Smooth muscle cell (in vitro differentiated cells): ENCODE data around the gene ME3. TPM values are rescaled to one million over a fixed set of nuclear protein-coding genes. Genes with fewer than 3 reads are reported as not detected.

ENCODE experiments used
- DNase-seq: peaks from one replicate; lab custom pipeline; 2025; ENCODE audit not compliant: unreplicated experiment; lab: John Stamatoyannopoulos, UW
- H2AFZ ChIP-seq: fragments of 200-600 bp; sonication (generic); 2 replicates; pipeline ENCODE4 v1.6.0; 2016; ENCODE audit warnings: antibody characterized with exemption, low read depth, mild to moderate bottlenecking
- H3F3A ChIP-seq: fragments of 200-600 bp; sonication (generic); 2 replicates; pipeline ENCODE4 v1.6.0; 2017; ENCODE audit warnings: antibody characterized with exemption, low read depth
- H3K27ac ChIP-seq: fragments of 200-600 bp; sonication (generic); 2 replicates; pipeline ENCODE4 v1.5.1; 2016; ENCODE audit warnings: low read depth, mild to moderate bottlenecking
- H3K27me3 ChIP-seq: fragments of 200-600 bp; sonication (generic); 2 replicates; pipeline ENCODE4 v1.6.1; 2016; ENCODE audit warnings: low read depth, mild to moderate bottlenecking
- H3K36me3 ChIP-seq: fragments of 200-600 bp; sonication (generic); 2 replicates; pipeline ENCODE4 v1.5.1; 2016; ENCODE audit warnings: low read depth
- H3K4me1 ChIP-seq: fragments of 200-600 bp; sonication (generic); 2 replicates; pipeline ENCODE4 v1.5.1; 2016; ENCODE audit warnings: low read depth
- H3K4me2 ChIP-seq: fragments of 200-600 bp; sonication (generic); 2 replicates; pipeline ENCODE4 v1.6.0; 2016; ENCODE audit warnings: mild to moderate bottlenecking
- H3K4me3 ChIP-seq: fragments of 200-600 bp; sonication (generic); 2 replicates; pipeline ENCODE4 v1.5.1; 2016; ENCODE audit warnings: mild to moderate bottlenecking
- H3K79me2 ChIP-seq: fragments of 200-600 bp; sonication (generic); 2 replicates; pipeline ENCODE4 v1.6.0; 2016; ENCODE audit warnings: low read depth, mild to moderate bottlenecking
- H3K9ac ChIP-seq: fragments of 200-600 bp; sonication (generic); 2 replicates; pipeline ENCODE4 v1.6.0; 2016; ENCODE audit warnings: low read depth
- H3K9me3 ChIP-seq: fragments of 200-600 bp; sonication (generic); replicated peaks from 2 replicates; pipeline ENCODE4 v1.5.1; 2016; ENCODE audit warnings: low read depth
- H4K20me1 ChIP-seq: fragments of 200-600 bp; sonication (generic); 2 replicates; pipeline ENCODE4 v1.6.0; 2016; ENCODE audit warnings: low read depth
- CTCF ChIP-seq: fragments of 200-600 bp; sonication (generic); IDR thresholded peaks from 2 replicates; pipeline ENCODE4 v1.5.1; 2017; ENCODE audit warnings: borderline replicate concordance, mild to moderate bottlenecking, antibody characterized with exemption; ENCODE audit not compliant: insufficient read depth, poor library complexity, severe bottlenecking
- WGBS: methylation state at CpG from one replicate; pipeline ENCODE4 v1.1.7; 2016; ENCODE audit warnings: low lambda C conversion rate; 5-methylcytosine and 5-hydroxymethylcytosine counted together
- polyA plus RNA-seq: library from polyadenylated mRNA; unstranded; fragments of >200 nt; fragmentation: Nextera tagmentation; extraction: Ambion mirVana; gene quantifications from 2 replicates; pipeline ENCODE4 v1.2.1, GENCODE V29; 2016
- total RNA-seq: library from RNA; depleted of rRNA; stranded (reverse); fragments of >200 nt; gene quantifications from 2 replicates; pipeline ENCODE4 v1.2.3, GENCODE V29; 2014

Gene ME3
- total and polyA plus RNA-seq, 2 experiments from 2014 or later: 4.2 to 8.4 TPM

DNA sequence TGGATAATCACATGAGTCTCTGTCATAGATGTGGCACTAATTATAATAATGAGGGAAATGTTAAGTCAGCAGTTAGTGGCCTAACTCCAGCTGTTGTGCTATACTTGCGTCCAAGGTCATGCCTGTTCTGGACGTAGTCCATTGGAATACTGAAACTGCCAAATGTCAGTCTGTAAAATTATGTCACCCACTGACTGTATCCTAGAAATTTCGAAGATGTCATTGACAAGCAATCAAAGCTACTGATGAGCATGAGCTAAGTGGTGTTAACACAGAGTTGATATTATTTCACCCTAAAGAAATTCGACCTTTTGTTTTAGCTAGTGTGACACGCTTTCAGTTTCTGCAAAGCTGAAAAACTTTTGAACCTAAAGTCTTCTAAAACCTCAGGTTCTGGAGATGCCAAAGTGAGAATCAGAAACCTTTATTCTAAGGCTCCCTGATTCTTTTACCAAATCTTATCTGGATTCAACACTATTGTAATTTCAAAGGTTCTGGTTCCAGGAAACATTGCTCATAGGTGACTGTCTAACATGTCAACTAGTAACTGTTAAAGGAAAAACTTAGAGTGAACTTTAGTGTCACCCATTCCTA, 14.9 kb upstream of the ME3 start:
- 89% methylated on average over 5 of the region's 5 CpGs for WGBS
- Histone ChIP-seq H3K27me3 (no peaks in the 10 kb centered on the region), H3K4me3 (no peak overlapping the region), H2AFZ (no peak overlapping the region), H3K9me3 (no peaks in the 10 kb centered on the region), H4K20me1 (no peaks in the 10 kb centered on the region), H3K79me2 (no peaks in the 10 kb centered on the region), H3K27ac (peak overlapping the region; percentile 74), H3K36me3 (no peaks in the 10 kb centered on the region), H3K4me2 (peak overlapping the region; percentile 52), H3K9ac (no peak overlapping the region), H3F3A (peaks cover 11% of the 10 kb centered on the region), H3K4me1 (peaks cover 23% of the 10 kb centered on the region)
- DNase-seq: no peak
- TF ChIP-seq CTCF: no peak

GRCh38 chr11:86686531-86686930, 14.1 kb upstream of the ME3 start:
- no peak overlapping the region for H2AFZ ChIP-seq
- TF ChIP-seq CTCF: no peak
- no peak overlapping the region for H3K9ac ChIP-seq
- no peak overlapping the region for H3K4me3 ChIP-seq
- no peak overlapping the region for H3K27ac ChIP-seq
- no peaks in the 10 kb centered on the region for H3K79me2 ChIP-seq
- H3K27me3 ChIP-seq: no peaks in the 10 kb centered on the region
- no peaks in the 10 kb centered on the region for H4K20me1 ChIP-seq
- no peak for DNase-seq
- H3F3A ChIP-seq: peaks cover 11% of the 10 kb centered on the region
- 89% methylated on average over 1 of the region's 1 CpG for WGBS
- no peaks in the 10 kb centered on the region for H3K36me3 ChIP-seq
- no peaks in the 10 kb centered on the region for H3K9me3 ChIP-seq
- H3K4me2 ChIP-seq: no peak overlapping the region
- H3K4me1 ChIP-seq: peaks cover 20% of the 10 kb centered on the region

GRCh38 chr11:86681483-86681756, 9.0 kb upstream of the ME3 start:
- H3K27me3 ChIP-seq: no peaks in the 10 kb centered on the region
- H3K79me2 ChIP-seq: no peaks in the 10 kb centered on the region
- H3K4me1 ChIP-seq: peaks cover 46% of the 10 kb centered on the region
- no peaks in the 10 kb centered on the region for H3K36me3 ChIP-seq
- no peak overlapping the region for H3K4me3 ChIP-seq
- WGBS: 24% methylated on average over 2 of the region's 2 CpGs
- peak overlapping the region; percentile 76 for H2AFZ ChIP-seq
- peaks cover 20% of the 10 kb centered on the region for H3F3A ChIP-seq
- no peak for TF ChIP-seq CTCF
- peak overlapping the region; percentile 60 for H3K27ac ChIP-seq
- no peaks in the 10 kb centered on the region for H3K9me3 ChIP-seq
- DNase-seq: no peak
- no peak overlapping the region for H3K9ac ChIP-seq
- no peaks in the 10 kb centered on the region for H4K20me1 ChIP-seq
- H3K4me2 ChIP-seq: peak overlapping the region; percentile 62
